Adrenal gland (tissue), 12 donors: ENCODE results near the gene MBNL2. TPM values are rescaled to one million over a fixed set of nuclear protein-coding genes. Genes with fewer than 3 reads are reported as not detected.

Experiments used
- DNase-seq, 7 donors: peaks; one replicate each; pipeline ENCODE4 v3.0.0-alpha.2; 2019 to 2020
- H3K27ac ChIP-seq, 5 donors: fragments of 200-600 bp; sonication (generic) in 4 of 5; 1 replicate in 3 of 5; 2 replicates in 2 of 5; pipeline versions ENCODE4 v1.5.1 to v1.8.0; 2016 to 2020; ENCODE audit warnings: mild to moderate bottlenecking in 1 of 5
- H3K27me3 ChIP-seq: fragments of 200-600 bp; 2 replicates; pipeline ENCODE4 v1.8.0; 2021
- H3K36me3 ChIP-seq, 2 donors: fragments of 200-600 bp; replicated peaks in 1 of 2; 1 replicate in 1 of 2; 2 replicates in 1 of 2; pipeline versions ENCODE4 v1.5.1 to v1.8.0; 2018 to 2022
- H3K4me1 ChIP-seq, 2 donors: fragments of 200-600 bp; replicated peaks in 1 of 2; 1 replicate in 1 of 2; 2 replicates in 1 of 2; pipeline versions ENCODE4 v1.5.1 to v1.8.0; 2018 to 2021
- H3K4me3 ChIP-seq, 4 donors: fragments of 200-600 bp; sonication (generic) in 3 of 4; one replicate each; pipeline ENCODE4 v1.5.1; 2016 to 2018
- H3K9me3 ChIP-seq, 3 donors: fragments of 200-600 bp; sonication (generic) in 1 of 3; replicated peaks in 1 of 3; 1 replicate in 2 of 3; 2 replicates in 1 of 3; pipeline versions ENCODE4 v1.5.1 to v1.8.0; 2016 to 2021
- CTCF ChIP-seq, 6 experiments: fragments of 450-650 bp in 4 of 6; fragments of 200-600 bp in 2 of 6; sonication (generic) in 1 of 6; IDR thresholded peaks; 1 replicate in 5 of 6; 2 replicates in 1 of 6; pipeline versions ENCODE4 v1.5.1 to v1.8.0; 2016 to 2021; ENCODE audit warnings: antibody characterized with exemption in 6 of 6, mild to moderate bottlenecking in 2 of 6, moderate library complexity in 1 of 6
- POLR2A ChIP-seq, 2 donors: fragments of 450-650 bp; IDR thresholded peaks; one replicate each; pipeline ENCODE4 v1.6.1; 2017; ENCODE audit warnings: antibody characterized with exemption in 2 of 2, mild to moderate bottlenecking in 2 of 2, moderate library complexity in 1 of 2
- WGBS, 4 donors: extraction: QIAGEN DNeasy Blood & Tissue Kit in 2 of 4; methylation state at CpG; one replicate each; pipeline versions ENCODE4 v1.1.5 to v1.1.7; 2013 to 2017; 5-methylcytosine and 5-hydroxymethylcytosine counted together
- intact Hi-C, 2 donors: fragments of 100-400 bp; cut with DNase I; formaldehyde crosslinking; loops; one replicate each; pipeline versions ENCODE4 v1.14.1 to v1.15.0; 2022 to 2023
- polyA plus RNA-seq, 3 donors: library from polyadenylated mRNA; stranded (reverse); fragments of 200-250 nt in 2 of 3; fragments of 350-450 nt in 1 of 3; fragmentation: Illumina TruSeq in 1 of 3; extraction: RNeasy Lipid Tissue Mini Kit (QIAGEN cat#74804) in 1 of 3; gene quantifications; one replicate each; pipeline ENCODE4 v1.2.3, GENCODE V29; 2013 to 2014
- total RNA-seq, 9 donors: library from RNA; depleted of rRNA in 4 of 9; stranded (reverse); fragments of >200 nt in 4 of 9; fragments of 120-200 nt in 1 of 9; fragmentation: NEBNext Ultra II Directional in 1 of 9; extraction: Animal tissue kit (Norgen Biotek cat#: 25700) in 1 of 9; gene quantifications; one replicate each; pipeline versions ENCODE4 v1.1.0 to v1.2.4, GENCODE V29; 2013 to 2023
- donor health status: healthy with polysubstance abuse.
- donor health status: Bipolar disorder and iron deficiency.
- donor health status: DM: yes; HTN: yes; CAD: no.
- donor health status: DM: no; HTN: no; CAD: no.
- donor health status: DM: no; HTN: no; CAD: no.
- donor health status: DM: yes; HTN: yes; CAD: no.

Gene MBNL2
- total and polyA plus RNA-seq, 12 donors, result 29.2 to 250 (median 130) TPM

GRCh38 chr13:97380696-97381095 is 158.6 kb downstream of the MBNL2 start:
- intact Hi-C loops, result no loop called here
- H3K36me3 ChIP-seq, result peaks cover 0 to 2% of the 10 kb centered on the region in 2 donors
- WGBS, 4 donors, result 75 to 86% (median 83%) methylated on average over 6 of the region's 6 CpGs

GRCh38 chr13:97381189-97381588 is 159.1 kb downstream of the MBNL2 start:
- no peak overlapping the region for H3K4me3 ChIP-seq
- no peaks in the 10 kb centered on the region for H3K9me3 ChIP-seq
- WGBS, 4 donors, result 91 to 100% (median 99%) methylated on average over 1 of the region's 1 CpG
- no peak overlapping the region for H3K27ac ChIP-seq
- intact Hi-C loops, result no loop called here
- no peak for TF ChIP-seq CTCF (IDR thresholded peaks at IDR 0.05)
- no peak for TF ChIP-seq POLR2A (IDR thresholded peaks at IDR 0.05)
- peaks cover 0 to 26% of the 10 kb centered on the region in 2 donors for H3K4me1 ChIP-seq
- H3K36me3 ChIP-seq, result no peaks in the 10 kb centered on the region
- no peaks in the 10 kb centered on the region for H3K27me3 ChIP-seq
- DNase-seq, result no peak

More at GRCh38 chr13:97380696-97381095, 158.6 kb downstream of the MBNL2 start:
- Histone ChIP-seq H3K27ac (no peak overlapping the region), H3K27me3 (no peaks in the 10 kb centered on the region), H3K4me1 (peaks cover 0 to 23% of the 10 kb centered on the region in 2 donors), H3K9me3 (no peaks in the 10 kb centered on the region), H3K4me3 (no peak overlapping the region)
- TF ChIP-seq POLR2A (IDR thresholded peaks at IDR 0.05) (no peak), CTCF (IDR thresholded peaks at IDR 0.05) (no peak)
- DNase-seq, result no peak

- no peak for TF ChIP-seq POLR2A (IDR thresholded peaks at IDR 0.05)
- TF ChIP-seq CTCF (IDR thresholded peaks at IDR 0.05), result no peak
- Histone ChIP-seq H3K27me3 (no peaks in the 10 kb centered on the region), H3K27ac (no peak overlapping the region), H3K36me3 (peaks cover 0 to 3% of the 10 kb centered on the region in 2 donors), H3K9me3 (no peaks in the 10 kb centered on the region), H3K4me1 (peaks cover 0 to 30% of the 10 kb centered on the region in 2 donors), H3K4me3 (no peak overlapping the region)
- intact Hi-C loops, result no loop called here
- DNase-seq, result no peak
- 92 to 96% (median 94%) methylated on average over 5 of the region's 5 CpGs for WGBS, 4 donors
These were observed 160.1 kb downstream of the MBNL2 start for GRCh38 chr13:97382276-97382675.

- H3K36me3 ChIP-seq, result peaks cover 0 to 7% of the 10 kb centered on the region in 2 donors
- H3K27me3 ChIP-seq, result no peaks in the 10 kb centered on the region
- no peak for DNase-seq
- 65 to 77% (median 71%) methylated on average over 2 of the region's 2 CpGs for WGBS, 4 donors
- peak overlapping the region in 1 of 5 donors; percentile 19 for H3K27ac ChIP-seq
- TF ChIP-seq POLR2A (IDR thresholded peaks at IDR 0.05) (no peak), CTCF (IDR thresholded peaks at IDR 0.05) (no peak)
- H3K9me3 ChIP-seq, result no peaks in the 10 kb centered on the region
- H3K4me1 ChIP-seq, result peaks cover 0 to 42% of the 10 kb centered on the region in 2 donors
- intact Hi-C loops, result no loop called here
- no peak overlapping the region for H3K4me3 ChIP-seq
These were observed 162.2 kb downstream of the MBNL2 start for GRCh38 chr13:97384371-97384770.
